Astrocyte (in vitro differentiated cells and primary cell): ENCODE results near the gene COA6. TPM values are rescaled to one million over a fixed set of nuclear protein-coding genes. Genes with fewer than 3 reads are reported as not detected.

Experiments
- DNase-seq: peaks from one replicate; pipeline ENCODE4 v3.0.0-alpha.2; 2010; ENCODE audit warnings: low read depth
- FAIRE-seq: peaks from 2 replicates; lab custom pipeline; 2011; peaks lifted over from hg19 to GRCh38; lab: Jason Lieb, UNC
- H2AFZ ChIP-seq: 2 replicates; pipeline ENCODE4 v1.6.0; 2012; ENCODE audit warnings: low read depth, low read length, inconsistent platforms
- H3K27ac ChIP-seq: 2 replicates; pipeline ENCODE4 v1.5.1; 2011; ENCODE audit warnings: low read depth, low read length, inconsistent platforms
- H3K27me3 ChIP-seq: 2 replicates; pipeline ENCODE4 v1.6.0; 2011; ENCODE audit warnings: low read length, inconsistent platforms; ENCODE audit not compliant: insufficient read depth
- H3K36me3 ChIP-seq: 2 replicates; pipeline ENCODE4 v1.5.1; 2011; ENCODE audit warnings: low read length, inconsistent platforms; ENCODE audit not compliant: insufficient read depth
- H3K4me1 ChIP-seq: 2 replicates; pipeline ENCODE4 v1.5.1; 2011; ENCODE audit warnings: low read length, inconsistent platforms; ENCODE audit not compliant: insufficient read depth
- H3K4me2 ChIP-seq: 2 replicates; pipeline ENCODE4 v1.6.0; 2012; ENCODE audit warnings: low read length, inconsistent platforms
- H3K4me3 ChIP-seq: 2 replicates; pipeline ENCODE4 v1.5.1; 2011; ENCODE audit warnings: low read depth, mild to moderate bottlenecking, low read length, inconsistent platforms; ENCODE audit not compliant: insufficient read depth
- H3K79me2 ChIP-seq: 2 replicates; pipeline ENCODE4 v1.6.0; 2012; ENCODE audit warnings: mild to moderate bottlenecking, low read length, inconsistent platforms; ENCODE audit not compliant: insufficient read depth
- H3K9ac ChIP-seq: 2 replicates; pipeline ENCODE4 v1.6.0; 2012; ENCODE audit warnings: mild to moderate bottlenecking, low read length, inconsistent platforms
- H3K9me3 ChIP-seq: 2 replicates; pipeline ENCODE4 v1.5.1; 2012; ENCODE audit warnings: low read depth, mild to moderate bottlenecking, low read length, inconsistent platforms; ENCODE audit not compliant: insufficient read depth
- H4K20me1 ChIP-seq: 2 replicates; pipeline ENCODE4 v1.6.0; 2012; ENCODE audit warnings: low read length, inconsistent platforms; ENCODE audit not compliant: insufficient read depth
- H3K27ac Mint-ChIP-seq: one replicate; pipeline ENCODE4 v1.8.0; 2021; ENCODE audit warnings: mild to moderate bottlenecking, mixed read lengths; ENCODE audit not compliant: unreplicated experiment
- H3K27me3 Mint-ChIP-seq: one replicate; pipeline ENCODE4 v1.8.0; 2021; ENCODE audit warnings: low read depth, mixed read lengths; ENCODE audit not compliant: unreplicated experiment
- H3K36me3 Mint-ChIP-seq: one replicate; pipeline ENCODE4 v1.8.0; 2021; ENCODE audit warnings: low read depth, mixed read lengths; ENCODE audit not compliant: unreplicated experiment
- H3K4me1 Mint-ChIP-seq: one replicate; pipeline ENCODE4 v1.8.0; 2021; ENCODE audit warnings: low read depth, mixed read lengths; ENCODE audit not compliant: unreplicated experiment
- H3K4me3 Mint-ChIP-seq: one replicate; pipeline ENCODE4 v1.8.0; 2021; ENCODE audit warnings: mild to moderate bottlenecking, moderate library complexity, mixed read lengths; ENCODE audit not compliant: unreplicated experiment
- H3K9me3 Mint-ChIP-seq: one replicate; pipeline ENCODE4 v1.8.0; 2021; ENCODE audit warnings: mild to moderate bottlenecking, mixed read lengths; ENCODE audit not compliant: unreplicated experiment
- CTCF ChIP-seq: IDR thresholded peaks from 2 replicates; pipeline ENCODE4 v1.5.1; 2011; ENCODE audit warnings: low read depth, mild to moderate bottlenecking, inconsistent platforms, low read length, moderate library complexity; ENCODE audit not compliant: insufficient read depth
- EZH2 ChIP-seq: IDR thresholded peaks from 2 replicates; pipeline ENCODE4 v1.6.1; 2012; ENCODE audit warnings: mild to moderate bottlenecking, low read length, inconsistent platforms; ENCODE audit not compliant: insufficient read depth
- total RNA-seq: library from RNA; stranded (reverse); gene quantifications from 2 replicates; pipeline ENCODE4 v1.2.1, GENCODE V29; 2021

The COA6 gene
- total RNA-seq, 1 donor from 2014 or later: 22.0 TPM

- Histone ChIP-seq H3K4me2 (no peak overlapping the region), H3K27ac (no peak overlapping the region), H3K79me2 (no peaks in the 10 kb centered on the region), H4K20me1 (no peaks in the 10 kb centered on the region), H3K36me3 (no peaks in the 10 kb centered on the region), H3K9me3 (no peaks in the 10 kb centered on the region), H3K27me3 (peaks cover 3% of the 10 kb centered on the region), H3K9ac (no peak overlapping the region), H3K4me1 (no peaks in the 10 kb centered on the region), H2AFZ (no peak overlapping the region), H3K4me3 (no peak overlapping the region)
- peaks cover 3% of the 10 kb centered on the region for H3K27me3 Mint-ChIP-seq
- H3K27ac Mint-ChIP-seq: no peak overlapping the region
- DNase-seq (no peak), FAIRE-seq (no peak)
- H3K4me3 Mint-ChIP-seq: no peak overlapping the region
- no peak for TF ChIP-seq EZH2
- no peak for TF ChIP-seq CTCF
- no peaks in the 10 kb centered on the region for H3K36me3 Mint-ChIP-seq
- H3K9me3 Mint-ChIP-seq: no peaks in the 10 kb centered on the region
- H3K4me1 Mint-ChIP-seq: no peaks in the 10 kb centered on the region
These were observed 15.4 kb upstream of the COA6 start for GRCh38 chr1:234357831-234358230.

- no peaks in the 10 kb centered on the region for H3K27me3 ChIP-seq
- TF ChIP-seq EZH2 (no peak), CTCF (no peak)
- H3K9ac ChIP-seq: no peak overlapping the region
These were observed 12.1 kb upstream of the COA6 start for GRCh38 chr1:234361102-234361603.

GRCh38 chr1:234362558-234362957, 10.7 kb upstream of the COA6 start:
- Mint-ChIP-seq H3K9me3 (no peaks in the 10 kb centered on the region), H3K4me3 (no peak overlapping the region), H3K27ac (no peak overlapping the region), H3K27me3 (peaks cover 7% of the 10 kb centered on the region), H3K36me3 (no peaks in the 10 kb centered on the region), H3K4me1 (no peaks in the 10 kb centered on the region)
- Histone ChIP-seq H3K4me2 (no peak overlapping the region), H3K36me3 (no peaks in the 10 kb centered on the region), H3K9me3 (no peaks in the 10 kb centered on the region), H2AFZ (no peak overlapping the region), H3K9ac (no peak overlapping the region), H3K27me3 (peaks cover 3% of the 10 kb centered on the region), H3K4me1 (no peaks in the 10 kb centered on the region), H3K27ac (no peak overlapping the region), H4K20me1 (no peaks in the 10 kb centered on the region), H3K4me3 (no peak overlapping the region), H3K79me2 (no peaks in the 10 kb centered on the region)
- DNase-seq (no peak), FAIRE-seq (no peak)
- TF ChIP-seq EZH2 (no peak), CTCF (no peak)

More at GRCh38 chr1:234361102-234361603, 12.1 kb upstream of the COA6 start:
- no peaks in the 10 kb centered on the region for H3K4me1 Mint-ChIP-seq
- H3K4me3 ChIP-seq: no peak overlapping the region
- DNase-seq: no peak
- FAIRE-seq: no peak
- no peak overlapping the region for H3K27ac ChIP-seq
- H3K27me3 Mint-ChIP-seq: peaks cover 7% of the 10 kb centered on the region
- no peak overlapping the region for H3K4me3 Mint-ChIP-seq
- H3K9me3 Mint-ChIP-seq: no peaks in the 10 kb centered on the region
- H4K20me1 ChIP-seq: no peaks in the 10 kb centered on the region
- no peak overlapping the region for H2AFZ ChIP-seq
- no peaks in the 10 kb centered on the region for H3K9me3 ChIP-seq
- no peaks in the 10 kb centered on the region for H3K4me1 ChIP-seq
- no peaks in the 10 kb centered on the region for H3K79me2 ChIP-seq
- no peaks in the 10 kb centered on the region for H3K36me3 Mint-ChIP-seq
- H3K4me2 ChIP-seq: no peak overlapping the region
- no peak overlapping the region for H3K27ac Mint-ChIP-seq
- H3K36me3 ChIP-seq: no peaks in the 10 kb centered on the region
